DMS79 (cell line): ENCODE data around the gene VCL.
"Not testable (repeated sequence)": the region's sequence is repeated elsewhere in the genome, so short reads cannot be mapped to it uniquely, and the experiment has no call there.

Source experiments
- DNase-seq: peaks from one replicate; lab custom pipeline; 2025; lab: John Stamatoyannopoulos, UW

The VCL gene

DNA sequence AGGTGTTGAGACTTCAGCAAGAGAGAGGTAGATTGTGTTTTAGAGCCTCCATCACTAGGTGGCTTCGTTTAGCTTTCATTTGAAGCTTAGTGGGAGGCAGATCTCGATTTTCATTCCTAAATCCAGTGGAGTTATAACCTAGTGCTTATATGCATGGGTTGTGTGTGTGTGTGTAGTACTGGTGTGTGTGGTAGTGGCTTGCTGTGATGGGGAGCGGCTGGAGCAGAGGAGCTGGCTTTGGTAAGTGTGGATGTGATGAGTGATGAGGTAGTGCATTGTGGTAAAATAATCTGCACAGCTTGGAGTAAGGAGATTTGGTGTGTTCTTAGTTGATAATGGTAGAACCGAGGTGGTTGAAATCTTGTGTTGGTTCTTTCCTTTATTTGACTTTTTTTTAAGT, 109.5 kb downstream of the VCL start:
- DNase-seq, result no peak

DNA sequence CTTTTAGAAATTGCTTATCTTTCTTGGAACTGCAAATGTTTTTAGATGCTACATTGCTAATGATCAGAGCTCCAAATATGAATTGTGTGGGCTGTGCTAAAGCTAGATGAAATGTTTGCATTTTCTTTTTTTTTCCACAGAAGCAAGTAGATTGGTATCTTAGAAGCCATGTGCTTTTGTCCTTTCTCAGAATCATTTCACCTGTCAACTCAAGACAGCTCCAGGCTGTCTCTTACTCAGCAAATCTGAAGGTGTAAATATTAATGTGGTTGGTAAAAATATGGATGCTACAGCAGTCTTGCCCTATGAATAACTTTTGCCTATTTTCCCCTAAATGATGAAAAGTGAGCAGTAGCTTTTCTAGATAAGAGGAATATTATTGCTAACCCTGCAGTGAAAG, 111.5 kb downstream of the VCL start:
- no peak for DNase-seq

- DNase-seq, result no peak
These were observed 112.2 kb downstream of the VCL start for GRCh38 chr10:74110120-74110519.

DNA sequence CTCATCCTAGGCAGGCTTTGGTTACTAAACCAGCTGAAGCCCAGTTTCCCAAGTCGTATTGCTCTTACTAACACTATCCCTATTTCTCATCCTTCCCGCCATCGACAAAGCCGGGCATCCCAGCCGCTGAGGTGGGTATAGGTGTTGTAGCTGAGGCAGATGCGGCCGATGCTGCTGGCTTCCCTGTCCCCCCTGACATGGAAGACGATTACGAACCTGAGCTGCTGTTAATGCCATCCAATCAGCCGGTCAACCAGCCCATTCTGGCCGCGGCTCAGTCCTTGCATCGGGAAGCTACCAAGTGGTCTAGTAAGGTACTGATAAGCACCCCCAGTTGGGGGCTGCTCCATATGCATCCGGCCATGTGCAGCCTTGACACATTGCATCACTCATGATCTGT, 113.9 kb downstream of the VCL start:
- no peak for DNase-seq

- DNase-seq, result peak; percentile 50
These were observed 115.6 kb downstream of the VCL start for GRCh38 chr10:74113546-74113945.

GRCh38 chr10:74114041-74114448, 116.1 kb downstream of the VCL start:
- DNase-seq, result peak; percentile 44

GRCh38 chr10:74117738-74118137, 119.8 kb downstream of the VCL start:
- no peak for DNase-seq

- no peak for DNase-seq
These were observed 120.9 kb downstream of the VCL start for GRCh38 chr10:74118804-74119203.

GRCh38 chr10:74120911-74121310, 123.0 kb downstream of the VCL start:
- no peak for DNase-seq

GRCh38 chr10:74121368-74121767, 123.5 kb downstream of the VCL start:
- DNase-seq, result no peak

- no peak for DNase-seq
These were observed 124.1 kb downstream of the VCL start for GRCh38 chr10:74122060-74122459.

GRCh38 chr10:74123081-74123480, 125.2 kb downstream of the VCL start:
- DNase-seq, result no peak

- no peak for DNase-seq
These were observed 136.3 kb downstream of the VCL start for GRCh38 chr10:74133923-74134820.

- DNase-seq, result no peak
These were observed 137.5 kb downstream of the VCL start for GRCh38 chr10:74135452-74135851.

DNA sequence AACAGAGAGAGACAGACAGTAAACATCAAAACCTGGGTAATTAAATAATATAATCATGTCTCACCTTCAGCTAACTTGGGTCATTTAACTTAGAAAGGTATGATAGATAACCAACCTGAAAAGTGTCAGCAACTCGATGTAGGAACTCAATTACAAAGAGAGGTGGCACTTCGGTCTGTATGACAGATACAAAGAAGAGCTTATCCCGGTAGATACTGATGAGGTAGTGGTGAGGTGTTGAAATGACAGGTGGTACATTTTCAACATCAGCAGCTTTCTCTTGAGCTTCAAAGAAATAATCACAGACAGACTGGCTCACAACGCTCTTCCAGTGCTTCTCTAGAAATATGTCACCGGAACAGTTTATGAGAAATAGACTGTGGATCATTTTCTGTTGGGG, 140.1 kb downstream of the VCL start:
- DNase-seq, result no peak

- not testable (repeated sequence) for DNase-seq
These were observed 140.7 kb downstream of the VCL start for GRCh38 chr10:74138596-74138995.

GRCh38 chr10:74139981-74140380, 142.1 kb downstream of the VCL start:
- DNase-seq, result no peak

GRCh38 chr10:74140553-74140952, 142.6 kb downstream of the VCL start:
- no peak for DNase-seq

GRCh38 chr10:74145133-74145532, 147.2 kb downstream of the VCL start:
- no peak for DNase-seq

GRCh38 chr10:74146980-74147379, 149.1 kb downstream of the VCL start:
- not testable (repeated sequence) for DNase-seq

- peak; percentile 87 for DNase-seq
These were observed 152.5 kb downstream of the VCL start, which contains the start of gene AP3M1 for GRCh38 chr10:74150204-74150989. AP3M1 (minus strand) TSS chr10:74150828; CDS start chr10:74138379, 12,449 bp downstream.

DNA sequence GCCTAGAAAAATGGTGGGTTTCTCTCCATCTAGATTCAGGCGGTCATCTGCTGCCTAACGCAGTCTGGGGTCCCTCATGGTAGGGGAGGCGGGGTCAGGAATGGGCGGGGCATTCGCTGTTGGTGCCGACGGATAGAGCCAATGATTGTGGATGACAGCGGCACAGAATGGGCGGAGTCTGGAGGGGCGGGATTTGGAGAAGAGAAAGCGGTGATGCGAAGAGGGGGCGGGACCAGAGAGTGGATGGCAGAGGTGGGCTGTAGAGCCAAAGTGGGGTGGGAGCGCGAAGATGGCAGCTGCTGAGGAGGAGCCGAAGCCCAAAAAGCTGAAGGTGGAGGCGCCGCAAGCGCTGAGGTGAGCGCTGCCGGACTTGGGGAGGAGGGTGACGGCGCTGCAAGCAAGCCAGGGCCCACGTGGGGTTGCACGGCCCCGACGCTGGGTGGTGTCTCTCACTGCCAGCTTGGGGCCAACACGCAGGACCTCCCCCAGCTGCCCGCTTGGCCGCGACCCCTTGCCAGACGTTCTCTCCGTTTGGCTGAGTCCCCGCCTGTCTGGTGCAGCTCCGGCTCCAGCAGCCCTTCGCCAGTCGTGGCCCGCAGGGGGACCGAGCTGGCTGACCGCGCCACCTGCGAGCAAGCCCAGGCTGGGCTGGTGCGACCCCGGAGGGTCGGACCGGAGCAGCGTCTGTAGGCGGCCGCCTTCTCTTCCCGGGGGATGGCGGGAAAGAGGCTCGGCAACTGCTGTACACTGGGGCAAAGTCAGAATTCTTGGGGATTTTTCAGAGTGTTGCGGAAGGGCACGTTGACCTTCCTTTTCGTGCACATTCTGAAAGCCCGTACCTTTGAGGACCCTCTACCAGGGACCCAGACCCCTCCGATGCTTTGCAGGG, 153.3 kb downstream of the VCL start, which contains the start of gene ADK:
ADK (plus strand) TSS at position 232 of the 889 bp plus-strand sequence; CDS start at position 290, 58 bp downstream.
- peak; percentile 87 for DNase-seq
